Measurements from ENCODE around the gene SPACA7.
A peak's percentile ranks its signal among the peaks of the same experiment; 100 is the strongest.

SPACA7 gene, protein sequence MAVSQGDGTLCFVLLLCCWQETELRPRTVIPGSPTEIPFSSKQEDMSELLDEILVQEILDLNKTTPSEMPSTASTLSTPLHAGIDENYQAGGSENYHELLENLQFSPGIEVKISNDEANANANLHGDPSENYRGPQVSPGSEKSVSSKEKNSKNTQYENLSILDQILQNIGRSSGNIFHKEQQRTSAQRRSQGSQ

DNA sequence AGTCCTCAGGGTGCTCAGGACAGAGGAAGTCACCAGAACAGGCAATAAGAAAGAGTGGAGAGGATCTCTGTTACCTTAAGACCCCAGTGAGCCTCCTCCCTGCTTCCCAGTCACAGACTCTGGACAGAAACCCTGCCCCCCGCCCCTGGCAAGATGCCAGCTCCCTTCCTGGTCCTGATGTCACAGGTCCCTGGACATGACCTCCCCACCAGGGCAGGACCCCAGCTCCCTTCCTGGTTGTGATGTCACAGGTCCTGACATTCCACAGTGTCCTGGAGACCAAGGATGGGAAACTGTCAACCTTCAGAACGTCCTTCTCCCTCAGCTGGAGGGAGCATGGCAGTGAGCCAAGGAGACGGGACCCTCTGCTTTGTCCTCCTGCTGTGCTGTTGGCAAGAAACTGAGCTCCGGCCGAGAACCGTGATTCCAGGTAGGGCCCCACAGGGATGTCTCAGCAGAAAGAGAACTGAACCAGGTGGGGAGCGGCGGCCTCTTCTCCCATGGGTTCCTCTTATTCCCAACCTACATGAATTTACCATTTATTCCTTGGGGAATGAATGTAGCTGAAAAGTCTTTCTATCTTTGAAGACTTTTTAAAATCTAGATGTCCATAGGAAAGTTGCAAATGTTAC, at the start of gene SPACA7:
Gene SPACA7, plus strand, starts transcription at position 306 of the 632 bp plus-strand sequence. Its CDS starts 31 bp downstream, at position 337.
- DNase-seq: no peak

DNA sequence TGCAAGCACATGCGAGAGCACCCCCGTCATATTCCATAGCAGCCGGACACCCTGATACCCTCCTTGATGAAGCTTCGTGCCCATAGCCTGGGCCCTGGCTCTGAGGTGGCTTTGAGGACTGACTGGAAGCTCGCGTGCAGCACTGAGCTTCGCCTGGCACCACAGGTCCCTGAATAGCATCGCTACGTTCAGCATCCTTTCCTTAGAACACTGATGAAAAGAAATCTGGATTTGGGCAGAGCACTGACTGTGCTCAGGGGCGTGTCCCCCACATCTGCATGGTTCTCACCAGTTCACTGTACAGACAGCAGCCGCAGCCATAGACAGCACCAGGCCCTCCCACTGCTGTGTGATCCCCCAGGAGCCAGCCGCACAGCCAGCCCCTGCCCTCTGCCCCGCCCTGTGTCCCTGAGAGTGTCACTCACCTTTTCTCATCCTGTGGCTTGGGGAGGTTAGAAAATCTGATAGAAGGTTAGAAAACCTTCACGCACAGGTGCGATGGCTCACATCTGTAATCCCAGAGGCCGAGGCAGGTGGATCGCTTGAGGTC, 49.3 kb upstream of the SPACA7 start:
- peak; percentile 24 for DNase-seq

DNA sequence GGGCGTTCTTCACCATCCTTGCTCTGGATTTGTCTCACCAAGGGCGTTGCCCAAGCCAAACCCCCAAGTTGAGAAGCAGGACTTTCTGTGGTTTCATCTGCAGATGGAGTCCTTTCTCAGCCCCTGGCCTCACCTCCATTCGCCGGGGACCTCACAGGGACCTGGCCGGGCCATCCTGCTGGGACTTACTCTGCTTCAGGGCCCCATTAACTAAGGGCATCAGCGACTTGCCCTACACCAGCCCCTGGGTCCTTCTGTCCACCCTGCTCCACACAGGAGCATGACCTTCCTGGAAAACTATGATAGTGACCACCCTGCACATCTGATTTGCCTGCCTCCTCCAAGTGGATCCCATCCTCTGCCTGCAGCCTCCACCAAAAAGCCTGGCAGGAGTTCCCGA, 47.2 kb upstream of the SPACA7 start:
- no peak for DNase-seq

DNA sequence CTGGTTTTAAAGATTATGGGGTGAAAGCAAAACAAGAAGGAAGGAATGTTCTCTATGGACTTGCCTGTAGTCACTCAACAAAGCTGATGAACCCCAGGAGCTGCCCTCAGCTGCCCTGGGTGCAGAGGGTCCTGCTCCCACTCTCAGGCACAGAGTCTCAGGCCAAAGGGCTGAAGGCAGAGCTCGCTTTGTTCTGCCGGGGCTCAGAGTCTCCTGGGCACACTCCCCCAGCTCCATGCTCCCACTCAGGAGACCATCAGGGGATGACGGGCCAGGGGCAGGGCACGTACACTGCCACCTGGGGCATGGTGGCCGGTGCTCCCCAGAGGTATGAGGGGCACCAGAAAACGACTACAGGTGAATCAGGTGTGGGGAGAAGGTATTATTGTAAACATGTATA, 46.8 kb upstream of the SPACA7 start:
- DNase-seq: no peak

DNA sequence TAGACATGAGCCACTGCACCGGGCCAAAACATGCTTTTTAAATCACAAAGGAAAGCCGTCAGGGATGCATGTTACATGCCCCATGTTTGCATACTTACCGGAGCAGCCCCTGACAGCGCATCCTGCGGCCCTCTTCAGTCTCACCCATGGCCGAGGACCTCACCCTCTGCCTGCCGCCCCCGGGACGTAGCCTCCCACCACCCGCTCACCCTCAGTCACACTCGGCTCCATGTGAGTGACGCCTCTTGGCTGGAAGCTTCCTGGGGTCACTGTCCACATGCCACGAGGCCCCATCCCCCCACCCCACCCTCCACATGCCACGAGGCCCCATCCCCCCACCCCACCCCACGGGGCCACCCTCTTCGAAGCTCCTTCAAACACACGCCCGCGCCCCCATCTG, 46.1 kb upstream of the SPACA7 start:
- no peak for DNase-seq

DNA sequence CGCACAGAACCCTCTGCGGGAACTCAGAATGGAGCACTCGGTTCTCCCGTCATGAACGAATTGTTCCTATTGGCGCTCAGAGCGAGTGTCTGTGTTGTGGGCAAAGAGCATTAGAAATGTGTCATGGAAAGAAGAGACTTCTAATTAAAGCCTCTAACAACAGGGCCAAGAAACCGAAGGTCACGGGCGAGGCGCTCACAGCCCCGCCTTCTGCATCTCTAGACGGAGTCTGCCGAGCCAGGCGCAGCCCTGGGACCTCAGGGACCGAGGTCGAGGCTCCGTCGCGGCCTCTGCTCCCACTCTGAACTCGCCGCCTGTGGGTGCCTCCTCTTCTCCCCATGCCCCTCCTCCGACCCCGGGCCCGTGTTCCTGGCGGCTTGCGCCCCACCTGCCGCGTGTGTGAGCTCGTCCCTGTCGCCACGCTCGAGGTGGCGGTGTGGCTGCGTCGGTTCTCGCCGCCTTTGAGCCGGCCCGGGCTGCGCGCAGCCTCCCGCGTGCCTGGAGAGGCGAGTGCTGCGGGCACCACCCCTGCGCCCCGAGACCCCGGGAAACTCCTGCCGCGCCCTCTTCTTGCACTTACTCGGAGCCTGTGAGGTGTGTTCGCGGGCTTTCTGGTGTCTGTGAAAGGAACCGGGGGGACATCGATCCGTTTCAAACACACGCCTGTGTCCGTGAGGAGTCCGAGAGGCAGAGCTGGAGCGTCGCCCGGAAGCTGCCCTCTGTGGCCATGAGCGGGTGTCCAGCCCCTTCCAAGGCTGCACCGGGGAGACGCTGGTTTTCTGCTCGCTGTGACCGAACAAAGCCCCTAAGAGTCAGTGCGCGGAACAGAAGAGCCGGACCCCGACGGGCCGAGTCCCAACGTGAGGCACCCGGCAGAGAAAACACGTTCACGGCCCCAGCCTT, 45.4 kb upstream of the SPACA7 start:
- no peak for DNase-seq

DNA sequence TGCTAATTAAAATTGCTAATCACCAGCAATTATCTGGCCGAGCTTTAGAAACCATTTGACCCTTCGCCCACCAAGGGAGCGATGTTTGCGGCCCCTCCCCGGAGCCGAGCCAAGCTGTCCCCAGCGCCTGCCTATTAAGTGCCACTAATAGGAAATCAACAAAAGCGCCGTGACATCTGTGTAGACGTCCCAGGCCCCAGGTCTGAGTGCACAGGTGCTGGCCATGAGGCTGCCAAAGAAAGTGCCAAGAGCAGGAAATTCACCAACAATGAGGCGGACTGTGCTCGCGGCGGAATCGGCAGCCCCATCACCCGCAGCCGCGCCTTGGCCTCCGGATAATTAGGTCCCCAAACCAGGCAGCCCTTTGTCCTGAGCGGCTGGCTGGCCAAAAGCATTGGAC, 44.5 kb upstream of the SPACA7 start:
- DNase-seq: no peak

DNA sequence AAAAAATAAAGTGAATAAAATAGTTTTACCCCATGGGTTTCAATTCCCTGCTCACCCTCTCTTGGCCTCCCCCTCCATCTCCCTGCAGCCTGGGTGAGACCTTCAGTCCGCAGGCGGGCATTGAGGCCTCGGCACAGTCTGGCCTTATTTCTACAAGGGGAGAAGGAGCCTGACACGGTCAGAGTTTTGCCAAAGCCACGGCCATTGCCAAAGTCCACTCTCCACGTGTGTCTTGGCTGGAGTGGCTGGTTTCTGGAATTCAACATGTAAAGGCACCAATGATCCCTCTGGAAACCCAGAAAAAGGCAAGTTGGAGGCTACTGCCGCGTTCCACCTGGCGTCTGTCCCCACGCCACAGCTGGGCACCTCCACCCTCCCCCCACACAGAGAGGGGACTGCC, 43.4 kb upstream of the SPACA7 start:
- DNase-seq: no peak

DNA sequence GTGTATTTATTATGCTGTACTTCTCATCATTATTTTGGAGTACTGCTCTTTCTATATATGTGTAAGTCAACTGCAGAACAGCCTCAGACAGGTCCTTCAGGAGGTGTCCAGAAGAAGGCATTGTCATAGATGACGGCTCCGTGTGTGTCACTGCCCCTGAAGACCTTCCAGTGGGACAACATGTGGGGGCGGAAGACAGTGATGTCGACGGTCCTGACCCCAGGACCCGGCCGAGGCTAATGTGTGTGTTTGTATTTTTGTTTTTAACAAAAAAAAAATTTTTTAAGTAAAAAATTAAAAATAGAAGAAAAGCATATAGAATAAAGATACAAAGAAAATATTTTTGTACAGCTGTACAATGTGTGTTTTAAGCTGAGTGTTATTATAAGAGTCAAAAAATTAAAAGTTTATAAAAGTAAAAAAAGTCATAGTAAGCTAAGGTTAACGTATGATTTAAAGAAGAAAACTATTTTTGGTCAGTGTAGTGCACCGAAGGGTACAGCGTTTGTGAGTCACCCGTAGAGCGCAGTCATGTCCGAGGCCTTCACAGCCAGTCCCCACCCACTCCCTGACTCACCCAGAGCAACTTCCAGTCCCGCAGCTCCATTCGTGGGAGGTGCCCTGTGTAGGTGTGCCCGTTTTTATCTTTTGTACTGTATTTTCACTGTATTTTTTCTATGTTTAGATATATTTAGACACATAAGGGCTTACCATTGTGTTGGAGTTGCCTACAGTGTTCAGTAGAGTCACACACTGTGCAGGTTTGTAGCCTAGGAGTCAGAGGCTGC, 42.2 kb upstream of the SPACA7 start:
- DNase-seq: peak; percentile 72

DNA sequence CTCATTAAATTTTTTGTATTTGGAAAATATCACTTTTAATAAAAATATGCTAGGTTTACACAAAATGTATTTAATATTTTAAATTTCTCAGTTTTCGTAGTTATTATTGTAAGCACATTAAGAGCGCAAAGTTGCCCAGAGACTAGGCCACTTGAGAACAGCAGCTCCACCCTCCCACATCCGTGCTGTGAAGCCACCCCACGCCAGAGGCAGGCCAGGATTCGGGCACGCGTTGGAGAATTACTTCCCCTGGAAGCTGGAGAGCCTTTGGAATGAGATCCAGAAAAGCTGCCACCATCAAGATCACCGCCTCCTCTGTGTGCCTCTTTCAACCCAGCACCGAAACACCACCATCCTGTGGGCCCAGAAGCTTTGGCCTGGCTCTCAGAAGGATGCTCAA, 41.0 kb upstream of the SPACA7 start:
- DNase-seq: no peak

DNA sequence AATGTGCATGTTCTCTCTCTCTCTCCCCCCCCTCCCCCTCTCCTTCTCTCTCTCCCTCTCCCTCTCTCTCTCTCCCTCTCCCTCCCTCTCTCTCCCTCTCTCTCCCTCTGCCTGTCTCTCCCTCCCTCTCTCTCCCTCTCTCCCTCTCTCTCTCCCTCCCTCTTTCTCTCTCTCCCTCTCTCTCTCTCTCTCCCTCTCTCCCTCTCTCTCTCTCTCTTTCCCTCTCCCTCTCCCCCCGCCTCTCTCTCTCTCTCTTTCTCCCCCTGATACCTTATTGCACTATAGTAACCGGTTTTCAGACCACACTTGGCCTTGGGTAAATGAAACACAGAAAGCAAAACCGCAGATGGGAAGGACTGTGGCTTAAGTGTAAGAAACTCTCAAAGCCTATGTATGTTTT, 34.7 kb upstream of the SPACA7 start:
- DNase-seq: no peak

DNA sequence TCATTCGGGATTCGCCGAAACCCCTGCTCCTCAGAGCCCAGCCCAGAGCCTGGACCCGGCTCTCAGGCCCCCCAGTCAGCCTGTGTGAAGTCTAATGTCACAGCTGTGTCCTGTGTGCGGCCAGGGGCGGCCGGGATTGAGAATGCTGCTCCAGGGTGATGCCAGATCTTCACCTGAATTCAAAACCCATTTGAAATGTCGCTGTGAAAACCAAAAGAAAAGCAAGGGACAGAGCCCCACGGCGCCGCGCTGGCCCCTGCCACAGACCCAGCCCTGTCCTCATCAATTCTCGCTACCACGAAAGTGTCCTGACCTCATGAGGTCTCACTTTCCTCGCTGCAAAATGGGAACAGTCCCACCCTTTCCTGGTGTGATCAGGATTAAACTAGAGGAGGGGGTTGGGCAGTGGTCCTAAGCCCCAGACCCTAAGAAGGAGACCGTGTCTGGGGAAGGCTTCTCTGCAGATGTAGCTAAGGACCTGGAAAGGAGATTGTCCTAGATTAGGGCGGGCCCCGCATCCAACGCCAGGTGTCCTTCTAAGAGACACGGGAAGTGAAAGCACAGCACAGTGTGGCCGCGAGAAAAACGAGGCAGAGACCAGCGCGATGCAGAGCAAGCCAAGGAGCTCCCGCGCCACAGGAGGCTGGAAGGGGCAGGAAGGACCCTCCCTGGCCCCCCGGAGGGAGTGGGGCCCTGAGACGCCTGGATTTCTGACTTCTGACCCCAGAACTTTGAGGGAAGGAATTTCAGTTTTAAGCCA, 34.0 kb upstream of the SPACA7 start:
- peak; percentile 46 for DNase-seq

DNA sequence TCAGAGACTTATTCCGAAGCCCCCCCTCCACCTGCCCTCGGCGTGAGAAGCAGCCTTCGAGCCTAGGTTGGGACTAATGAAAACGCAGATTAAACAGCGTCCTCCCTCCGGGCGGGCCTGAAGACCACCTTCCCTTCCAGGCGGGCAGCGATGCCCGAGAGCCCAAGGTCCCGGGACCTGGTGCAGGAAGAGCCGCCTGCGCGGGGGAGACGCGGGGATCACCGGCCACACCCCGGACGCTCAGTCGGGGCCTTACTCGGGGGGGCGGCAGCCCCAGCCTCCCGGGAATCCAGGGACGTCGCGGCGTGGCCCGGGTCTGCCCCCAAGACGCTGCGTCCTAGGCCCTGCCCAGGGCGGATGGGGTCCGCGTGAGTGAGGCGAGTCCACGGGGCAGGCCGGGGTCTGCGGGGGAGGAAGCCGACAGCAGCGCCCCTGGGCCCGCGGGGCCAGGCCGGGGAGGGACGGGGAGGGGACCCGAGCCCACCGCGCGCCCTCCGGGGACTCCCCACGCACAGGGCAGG, 33.3 kb upstream of the SPACA7 start:
- peak; percentile 41 for DNase-seq

DNA sequence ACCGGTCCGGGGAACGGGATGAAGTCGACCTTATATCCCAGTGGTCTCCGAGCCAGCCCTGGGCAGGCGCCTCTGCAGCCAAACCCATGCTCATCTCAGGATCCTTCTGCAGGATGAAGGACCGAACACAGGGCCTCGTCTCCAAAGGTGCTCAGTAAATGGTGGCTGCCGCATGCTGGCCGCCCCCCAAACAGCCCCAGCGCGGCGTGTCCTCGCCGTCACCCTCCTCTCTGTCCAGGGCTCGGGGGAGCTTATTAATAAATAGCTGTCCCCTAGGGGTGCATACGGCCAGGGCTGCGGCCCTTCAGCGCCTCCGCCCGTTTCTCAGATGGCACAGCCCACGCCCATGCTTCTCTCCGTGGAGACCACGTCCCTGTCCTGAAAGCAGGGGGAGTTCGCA, 32.6 kb upstream of the SPACA7 start:
- DNase-seq: peak; percentile 28

DNA sequence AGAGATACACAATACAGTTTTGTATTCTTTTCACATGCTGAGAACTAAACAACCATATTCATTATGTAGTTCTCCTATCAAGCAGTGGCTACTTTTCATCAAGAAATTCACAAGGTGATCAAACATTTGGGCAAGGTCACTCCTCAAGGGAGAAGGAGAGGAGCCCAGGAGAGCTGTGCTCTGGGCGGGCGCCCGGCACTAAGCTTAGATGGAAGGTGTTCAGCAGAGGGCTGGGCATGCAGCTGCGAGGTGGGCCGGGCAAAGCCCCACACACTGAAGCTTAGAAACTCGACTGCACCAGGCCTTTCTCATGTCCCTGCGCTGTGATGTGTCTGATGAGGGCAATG, 30.4 kb upstream of the SPACA7 start:
- no peak for DNase-seq

DNA sequence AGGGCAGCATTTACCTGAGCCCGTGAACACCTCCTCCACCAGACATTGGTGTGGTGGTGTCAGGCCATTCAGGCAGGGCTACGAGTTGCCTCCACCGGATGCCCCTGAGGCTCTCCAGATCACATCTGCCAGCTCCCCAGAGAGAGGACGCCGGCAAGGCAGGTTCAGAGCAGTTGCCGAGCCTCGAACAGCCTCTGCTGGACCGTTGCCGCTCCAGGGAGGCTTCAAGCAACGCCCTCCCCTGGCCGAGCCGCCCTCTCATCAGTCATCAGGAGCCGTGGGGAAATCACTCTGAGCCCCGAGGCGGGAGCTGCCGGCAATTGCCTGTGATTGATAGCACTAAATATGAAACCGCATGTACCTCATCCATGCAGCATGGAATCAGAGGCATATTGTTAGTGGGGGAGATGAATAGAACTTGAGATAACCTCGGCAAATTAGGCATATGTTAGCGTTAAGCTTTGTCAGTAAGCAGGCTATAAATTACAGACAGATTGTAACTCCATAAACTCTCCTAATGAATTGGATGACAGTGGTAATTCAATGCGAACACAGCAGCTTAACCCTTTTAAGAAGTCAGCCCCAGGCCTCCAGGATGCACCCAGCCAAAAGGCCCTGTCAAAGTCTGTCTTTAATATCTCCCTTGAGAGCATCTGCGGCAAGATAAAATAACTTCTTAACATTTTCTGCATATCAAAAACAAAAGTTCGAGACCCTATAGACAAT, 29.8 kb upstream of the SPACA7 start:
- DNase-seq: peak; percentile 79

DNA sequence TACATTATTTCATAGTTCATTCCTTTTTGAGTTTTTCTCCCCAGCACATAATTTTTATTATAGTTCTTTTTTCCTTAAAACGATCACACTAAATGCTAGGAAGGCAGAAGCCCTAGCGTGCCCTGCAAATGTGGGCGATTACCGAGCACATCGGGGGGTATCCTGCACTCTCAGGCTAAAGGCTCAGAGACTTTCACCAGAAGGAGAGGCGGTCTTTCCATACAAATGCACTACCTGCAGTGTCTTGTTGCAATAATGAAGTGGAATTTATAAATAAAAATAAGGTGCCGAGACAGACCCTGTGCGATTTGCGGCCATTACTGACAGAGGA, 29.3 kb upstream of the SPACA7 start:
- DNase-seq: no peak

DNA sequence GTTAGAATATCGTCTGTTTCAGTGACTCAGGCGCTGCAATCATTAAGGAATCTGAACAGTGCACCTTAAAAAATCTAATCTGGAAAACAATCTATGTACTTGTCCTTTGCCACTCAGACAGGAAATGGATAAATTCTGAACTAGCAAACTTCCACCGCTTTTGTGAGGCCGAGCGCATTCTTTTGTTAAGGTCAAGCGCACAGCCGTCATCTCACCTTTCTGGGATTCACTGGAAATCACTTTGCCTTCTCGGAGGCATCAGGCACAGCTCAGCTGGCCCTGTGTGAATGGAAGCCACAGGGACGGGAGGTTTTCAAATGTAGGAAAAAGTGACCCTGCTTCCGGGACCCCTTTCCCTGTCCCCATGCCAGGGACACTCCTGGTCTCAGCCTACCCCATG, 28.2 kb upstream of the SPACA7 start:
- peak; percentile 48 for DNase-seq

DNA sequence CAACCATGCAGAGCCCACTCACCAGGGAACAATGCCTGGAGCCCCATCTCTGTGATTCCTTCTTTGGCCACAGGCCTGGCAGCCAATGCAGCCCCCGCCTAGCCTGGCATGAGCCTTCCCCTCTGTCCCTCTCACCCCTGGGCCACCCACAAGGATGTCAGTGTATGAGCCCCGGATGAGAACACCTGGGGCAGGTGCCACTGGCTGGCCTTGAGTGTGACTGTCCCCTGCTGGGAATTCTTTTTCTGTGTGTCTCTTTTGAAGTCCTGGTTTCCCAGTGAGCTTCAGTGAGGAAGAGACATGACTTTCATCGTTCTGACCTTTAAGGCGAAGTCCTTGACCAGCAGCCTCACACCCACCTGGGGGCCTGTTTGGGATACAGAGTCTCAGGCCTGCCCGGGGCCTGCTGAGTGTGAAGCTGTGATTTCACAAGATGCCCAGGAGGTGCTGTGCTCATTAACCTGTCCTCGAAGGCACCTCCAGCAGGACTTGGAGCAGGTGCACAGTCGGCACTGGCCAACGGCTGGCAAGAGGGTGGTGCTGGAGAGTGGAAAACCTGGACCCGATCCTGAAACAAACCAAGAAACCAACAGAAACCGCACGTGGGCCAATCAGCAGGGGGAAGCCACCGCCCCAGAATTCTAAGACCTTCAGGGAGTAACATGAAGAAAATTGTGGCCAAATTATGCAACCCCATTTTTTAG, 27.4 kb upstream of the SPACA7 start:
- peak; percentile 35 for DNase-seq

DNA sequence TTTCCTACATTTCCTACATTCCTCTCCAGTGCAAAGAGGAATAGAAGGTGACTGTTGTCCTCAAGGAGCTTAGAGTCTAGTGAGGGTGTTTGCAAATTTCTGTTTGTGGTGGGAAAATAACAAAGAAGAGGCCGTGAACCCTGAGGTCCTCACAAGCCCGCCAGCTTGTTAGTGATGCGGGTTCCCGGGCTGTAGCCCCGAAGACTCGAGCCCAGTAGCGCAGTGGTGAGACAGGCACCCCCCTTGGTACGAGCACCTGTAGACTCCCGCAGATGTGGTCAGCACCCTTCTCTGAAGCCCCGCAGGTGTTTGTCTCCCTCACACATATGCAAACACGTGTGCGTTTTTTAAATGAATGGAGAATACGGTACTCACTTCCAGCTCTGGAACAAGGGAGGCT, 26.5 kb upstream of the SPACA7 start:
- DNase-seq: peak; percentile 23

DNA sequence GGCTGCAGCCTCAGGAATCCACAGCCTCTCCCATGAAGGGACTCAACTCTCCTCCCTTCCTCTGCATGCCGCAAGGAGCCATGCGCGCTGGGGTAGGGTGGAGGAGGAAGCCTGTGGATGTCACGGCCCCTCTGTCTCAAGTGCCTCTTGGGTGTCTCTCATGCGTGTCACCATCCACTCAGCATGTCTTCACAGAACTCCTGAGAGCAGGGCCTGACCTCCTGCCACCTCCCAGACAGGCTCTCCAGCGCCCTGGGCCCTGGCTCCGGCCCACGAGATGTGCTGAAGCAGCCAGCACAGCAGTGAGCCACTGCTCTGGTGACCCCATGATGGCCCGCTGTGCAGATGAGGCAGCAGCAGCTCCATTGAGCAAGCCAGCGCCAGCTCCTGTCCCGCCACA, 25.9 kb upstream of the SPACA7 start:
- peak; percentile 49 for DNase-seq

Data from islet precursor cell (in vitro differentiated cells).